Smooth muscle cell (in vitro differentiated cells): Measurements from ENCODE around the gene ACACB. TPM values are rescaled to one million over a fixed set of nuclear protein-coding genes. Genes with fewer than 3 reads are reported as not detected.
A peak's percentile ranks its signal among the peaks of the same experiment; 100 is the strongest.

Experiments
- DNase-seq: peaks from one replicate; lab custom pipeline; 2025; ENCODE audit not compliant: unreplicated experiment; lab: John Stamatoyannopoulos, UW
- H2AFZ ChIP-seq: fragments of 200-600 bp; sonication (generic); 2 replicates; pipeline ENCODE4 v1.6.0; 2016; ENCODE audit warnings: antibody characterized with exemption, low read depth, mild to moderate bottlenecking
- H3F3A ChIP-seq: fragments of 200-600 bp; sonication (generic); 2 replicates; pipeline ENCODE4 v1.6.0; 2017; ENCODE audit warnings: antibody characterized with exemption, low read depth
- H3K27ac ChIP-seq: fragments of 200-600 bp; sonication (generic); 2 replicates; pipeline ENCODE4 v1.5.1; 2016; ENCODE audit warnings: low read depth, mild to moderate bottlenecking
- H3K27me3 ChIP-seq: fragments of 200-600 bp; sonication (generic); 2 replicates; pipeline ENCODE4 v1.6.1; 2016; ENCODE audit warnings: low read depth, mild to moderate bottlenecking
- H3K36me3 ChIP-seq: fragments of 200-600 bp; sonication (generic); 2 replicates; pipeline ENCODE4 v1.5.1; 2016; ENCODE audit warnings: low read depth
- H3K4me1 ChIP-seq: fragments of 200-600 bp; sonication (generic); 2 replicates; pipeline ENCODE4 v1.5.1; 2016; ENCODE audit warnings: low read depth
- H3K4me2 ChIP-seq: fragments of 200-600 bp; sonication (generic); 2 replicates; pipeline ENCODE4 v1.6.0; 2016; ENCODE audit warnings: mild to moderate bottlenecking
- H3K4me3 ChIP-seq: fragments of 200-600 bp; sonication (generic); 2 replicates; pipeline ENCODE4 v1.5.1; 2016; ENCODE audit warnings: mild to moderate bottlenecking
- H3K79me2 ChIP-seq: fragments of 200-600 bp; sonication (generic); 2 replicates; pipeline ENCODE4 v1.6.0; 2016; ENCODE audit warnings: low read depth, mild to moderate bottlenecking
- H3K9ac ChIP-seq: fragments of 200-600 bp; sonication (generic); 2 replicates; pipeline ENCODE4 v1.6.0; 2016; ENCODE audit warnings: low read depth
- H3K9me3 ChIP-seq: fragments of 200-600 bp; sonication (generic); replicated peaks from 2 replicates; pipeline ENCODE4 v1.5.1; 2016; ENCODE audit warnings: low read depth
- H4K20me1 ChIP-seq: fragments of 200-600 bp; sonication (generic); 2 replicates; pipeline ENCODE4 v1.6.0; 2016; ENCODE audit warnings: low read depth
- WGBS: methylation state at CpG from one replicate; pipeline ENCODE4 v1.1.7; 2016; ENCODE audit warnings: low lambda C conversion rate; 5-methylcytosine and 5-hydroxymethylcytosine counted together
- polyA plus RNA-seq: library from polyadenylated mRNA; unstranded; fragments of >200 nt; fragmentation: Nextera tagmentation; extraction: Ambion mirVana; gene quantifications from 2 replicates; pipeline ENCODE4 v1.2.1, GENCODE V29; 2016
- total RNA-seq: library from RNA; depleted of rRNA; stranded (reverse); fragments of >200 nt; gene quantifications from 2 replicates; pipeline ENCODE4 v1.2.3, GENCODE V29; 2014
- TF ChIP-seq, protein P1 (sequence below): fragments of 200-600 bp; sonication (generic); IDR thresholded peaks from 2 replicates; pipeline ENCODE4 v1.5.1; 2017; ENCODE audit warnings: borderline replicate concordance, mild to moderate bottlenecking, antibody characterized with exemption; ENCODE audit not compliant: insufficient read depth, poor library complexity, severe bottlenecking

Gene ACACB
- total and polyA plus RNA-seq, 2 experiments from 2014 or later, result 0.58 to 2.0 TPM

DNA sequence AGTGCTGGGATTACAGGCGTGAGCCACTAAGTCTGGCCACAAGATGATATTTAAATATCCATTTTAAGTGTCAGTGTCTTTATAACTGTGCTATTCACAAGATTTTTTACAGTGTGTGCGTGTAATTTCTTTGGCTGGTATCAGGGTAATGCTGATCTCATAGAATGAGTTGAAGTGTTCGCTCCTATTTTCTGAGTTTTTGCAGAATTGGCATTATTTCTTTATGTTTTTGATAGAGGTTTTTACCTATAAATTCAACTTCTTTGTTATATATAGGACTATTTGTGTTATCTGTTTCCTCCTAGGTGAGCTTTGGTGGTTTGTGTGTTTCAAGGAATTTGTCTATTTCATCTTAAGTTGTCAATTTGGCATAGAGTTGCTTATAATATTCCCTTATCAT, 147.1 kb downstream of the ACACB start:
- TF ChIP-seq, protein P1, sequence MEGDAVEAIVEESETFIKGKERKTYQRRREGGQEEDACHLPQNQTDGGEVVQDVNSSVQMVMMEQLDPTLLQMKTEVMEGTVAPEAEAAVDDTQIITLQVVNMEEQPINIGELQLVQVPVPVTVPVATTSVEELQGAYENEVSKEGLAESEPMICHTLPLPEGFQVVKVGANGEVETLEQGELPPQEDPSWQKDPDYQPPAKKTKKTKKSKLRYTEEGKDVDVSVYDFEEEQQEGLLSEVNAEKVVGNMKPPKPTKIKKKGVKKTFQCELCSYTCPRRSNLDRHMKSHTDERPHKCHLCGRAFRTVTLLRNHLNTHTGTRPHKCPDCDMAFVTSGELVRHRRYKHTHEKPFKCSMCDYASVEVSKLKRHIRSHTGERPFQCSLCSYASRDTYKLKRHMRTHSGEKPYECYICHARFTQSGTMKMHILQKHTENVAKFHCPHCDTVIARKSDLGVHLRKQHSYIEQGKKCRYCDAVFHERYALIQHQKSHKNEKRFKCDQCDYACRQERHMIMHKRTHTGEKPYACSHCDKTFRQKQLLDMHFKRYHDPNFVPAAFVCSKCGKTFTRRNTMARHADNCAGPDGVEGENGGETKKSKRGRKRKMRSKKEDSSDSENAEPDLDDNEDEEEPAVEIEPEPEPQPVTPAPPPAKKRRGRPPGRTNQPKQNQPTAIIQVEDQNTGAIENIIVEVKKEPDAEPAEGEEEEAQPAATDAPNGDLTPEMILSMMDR, result no peak
- Histone ChIP-seq H3K4me3 (no peak overlapping the region), H3K27ac (no peak overlapping the region), H3F3A (no peaks in the 10 kb centered on the region), H3K27me3 (no peaks in the 10 kb centered on the region), H3K9ac (no peak overlapping the region), H3K4me2 (no peak overlapping the region), H3K9me3 (no peaks in the 10 kb centered on the region), H4K20me1 (no peaks in the 10 kb centered on the region), H3K36me3 (no peaks in the 10 kb centered on the region), H3K4me1 (no peaks in the 10 kb centered on the region), H3K79me2 (no peaks in the 10 kb centered on the region), H2AFZ (no peak overlapping the region)
- no peak for DNase-seq
- WGBS, result 96% methylated on average over 3 of the region's 3 CpGs

DNA sequence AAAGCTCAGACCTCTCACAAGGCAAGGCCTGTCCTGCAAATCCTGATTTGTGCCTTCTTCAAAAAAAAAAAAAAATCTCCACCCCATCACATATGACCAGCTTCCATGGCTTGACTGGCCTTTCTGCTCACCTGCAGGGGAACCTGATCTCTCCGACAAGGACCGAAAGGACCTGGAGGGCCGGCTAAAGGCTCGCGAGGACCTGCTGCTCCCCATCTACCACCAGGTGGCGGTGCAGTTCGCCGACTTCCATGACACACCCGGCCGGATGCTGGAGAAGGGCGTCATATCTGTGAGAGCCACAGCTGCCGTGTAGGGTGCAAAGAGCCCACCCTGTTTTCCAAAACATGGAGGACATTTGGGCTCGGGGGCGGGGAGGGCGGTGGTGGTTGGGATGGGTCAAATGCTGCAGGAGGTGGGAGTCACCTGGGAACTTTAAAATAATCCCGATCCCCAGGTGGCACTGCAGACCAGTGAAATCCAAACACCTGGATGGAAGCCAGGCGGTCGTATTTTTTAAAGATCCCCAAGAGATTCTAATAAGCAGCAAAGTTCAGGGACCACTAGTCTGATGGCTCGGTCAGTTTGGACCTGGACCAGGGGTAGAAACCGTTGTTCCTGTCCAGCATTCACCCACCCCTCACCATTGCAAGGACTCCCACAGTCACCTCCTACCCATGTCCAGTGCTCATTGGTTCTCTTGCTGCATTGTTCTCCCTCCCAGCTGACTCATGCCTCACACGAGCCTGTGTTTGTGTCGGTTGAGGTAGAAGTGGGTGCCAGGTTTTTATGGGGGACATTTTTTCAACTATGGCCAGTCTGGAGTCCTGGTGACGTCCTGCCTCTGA, 147.9 kb downstream of the ACACB start:
- DNase-seq, result peak; percentile 3
- 39% methylated on average over 20 of the region's 23 CpGs for WGBS
- Histone ChIP-seq H3K4me3 (no peak overlapping the region), H3K4me1 (no peaks in the 10 kb centered on the region), H3F3A (no peaks in the 10 kb centered on the region), H3K27me3 (no peaks in the 10 kb centered on the region), H3K4me2 (no peak overlapping the region), H3K36me3 (no peaks in the 10 kb centered on the region), H4K20me1 (no peaks in the 10 kb centered on the region), H3K79me2 (no peaks in the 10 kb centered on the region), H2AFZ (no peak overlapping the region), H3K9ac (no peak overlapping the region), H3K27ac (no peak overlapping the region), H3K9me3 (no peaks in the 10 kb centered on the region)
- TF ChIP-seq, protein P1, result peak; percentile 61

DNA sequence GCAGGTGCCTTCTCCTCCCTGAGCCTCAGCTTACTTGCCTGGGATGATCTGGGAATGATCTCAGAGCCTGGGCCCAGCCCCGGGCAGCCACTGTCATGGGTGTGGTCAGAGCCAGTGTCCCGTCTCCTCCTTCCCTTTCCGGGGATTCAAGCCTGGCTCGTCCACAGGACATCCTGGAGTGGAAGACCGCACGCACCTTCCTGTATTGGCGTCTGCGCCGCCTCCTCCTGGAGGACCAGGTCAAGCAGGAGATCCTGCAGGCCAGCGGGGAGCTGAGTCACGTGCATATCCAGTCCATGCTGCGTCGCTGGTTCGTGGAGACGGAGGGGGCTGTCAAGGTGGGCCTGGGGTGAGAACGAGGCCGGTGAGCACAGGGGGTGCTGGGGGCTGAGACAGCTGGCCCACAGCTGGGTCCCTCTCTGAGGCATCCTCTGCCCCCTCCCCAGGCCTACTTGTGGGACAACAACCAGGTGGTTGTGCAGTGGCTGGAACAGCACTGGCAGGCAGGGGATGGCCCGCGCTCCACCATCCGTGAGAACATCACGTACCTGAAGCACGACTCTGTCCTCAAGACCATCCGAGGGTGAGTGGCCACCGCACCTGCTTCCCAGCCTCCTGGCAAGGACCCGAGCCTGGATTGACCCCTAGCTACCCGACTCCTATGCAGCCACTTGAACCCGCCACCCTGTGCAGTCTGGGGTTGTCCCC, 148.7 kb downstream of the ACACB start:
- H3K27ac ChIP-seq, result no peak overlapping the region
- no peak overlapping the region for H3K9ac ChIP-seq
- H3K79me2 ChIP-seq, result no peaks in the 10 kb centered on the region
- DNase-seq, result no peak
- no peaks in the 10 kb centered on the region for H3K4me1 ChIP-seq
- no peak overlapping the region for H3K4me3 ChIP-seq
- H4K20me1 ChIP-seq, result no peaks in the 10 kb centered on the region
- no peaks in the 10 kb centered on the region for H3K9me3 ChIP-seq
- H3K27me3 ChIP-seq, result no peaks in the 10 kb centered on the region
- TF ChIP-seq, protein P1, result no peak
- 94% methylated on average over 27 of the region's 27 CpGs for WGBS
- H3K4me2 ChIP-seq, result no peak overlapping the region
- H3K36me3 ChIP-seq, result no peaks in the 10 kb centered on the region
- H2AFZ ChIP-seq, result no peak overlapping the region
- no peaks in the 10 kb centered on the region for H3F3A ChIP-seq
